GM21576 (cell line): ENCODE data around the gene NENF.

ENCODE experiments used
- ATAC-seq: cut with Tn5 transposase; IDR thresholded peaks from one replicate; pipeline ENCODE4 v1.9.1; 2021; ENCODE audit warnings: mild to moderate bottlenecking, moderate library complexity; ENCODE audit not compliant: unreplicated experiment

NENF gene

DNA sequence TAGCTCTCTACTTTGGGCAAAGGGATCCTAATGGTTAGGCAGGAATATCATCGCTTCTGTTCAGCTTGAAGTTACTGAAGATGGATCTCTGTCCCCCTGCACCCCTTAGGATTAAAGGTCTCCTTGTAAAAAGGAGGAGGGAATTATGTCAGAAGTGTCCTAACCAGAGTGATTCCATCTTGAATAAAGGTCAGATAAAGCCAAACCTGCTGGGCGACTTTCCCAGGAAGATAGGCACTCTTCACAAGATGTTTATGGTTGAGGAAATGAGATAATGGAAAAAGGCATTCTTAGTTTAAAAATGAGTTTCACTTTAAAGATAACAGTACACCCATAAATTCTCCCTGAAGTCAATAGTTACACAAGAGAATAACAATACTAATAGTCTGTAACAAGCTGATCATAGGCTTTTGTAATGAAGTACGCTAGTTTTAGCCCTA lies 1.7 kb upstream of the NENF start:
- ATAC-seq: no peak

DNA sequence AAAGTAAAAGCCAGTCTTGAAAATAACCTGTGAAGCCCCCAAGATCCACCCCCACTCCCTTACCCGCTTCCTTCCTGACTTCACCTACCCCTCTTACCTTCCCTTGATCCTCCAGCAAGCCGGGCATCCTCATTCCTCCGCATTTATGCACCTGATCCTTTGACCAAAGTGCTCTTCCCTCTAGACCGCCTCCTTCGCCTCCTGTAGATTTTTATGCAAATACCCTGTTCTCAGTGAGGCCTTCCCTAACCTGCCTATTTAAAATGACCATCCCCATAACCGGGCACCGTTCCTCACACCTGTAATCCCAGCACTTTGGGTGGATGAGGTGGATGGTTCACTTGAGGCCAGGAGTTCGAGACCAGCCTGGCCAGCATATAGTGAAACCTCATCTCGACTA lies 1.1 kb upstream of the NENF start:
- no peak for ATAC-seq

DNA sequence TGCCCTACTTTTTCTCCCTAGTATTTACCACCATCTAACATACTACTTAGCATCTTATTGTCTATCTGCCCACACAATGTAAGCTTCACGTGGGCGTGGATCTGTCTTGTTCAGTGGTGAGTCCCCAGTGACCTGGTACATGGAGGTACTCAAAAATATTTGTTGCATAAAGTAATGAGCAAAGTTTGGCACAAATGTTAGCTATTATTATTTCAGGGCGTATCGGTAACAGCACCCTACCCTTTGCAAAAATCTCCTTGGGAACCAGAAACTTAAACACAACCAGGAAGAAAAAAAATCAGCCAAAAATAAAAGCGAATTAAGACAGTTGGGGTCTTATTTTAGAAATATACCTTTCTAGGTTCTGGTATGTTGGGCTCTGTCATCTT lies 454 bp upstream of the NENF start:
- no peak for ATAC-seq

DNA sequence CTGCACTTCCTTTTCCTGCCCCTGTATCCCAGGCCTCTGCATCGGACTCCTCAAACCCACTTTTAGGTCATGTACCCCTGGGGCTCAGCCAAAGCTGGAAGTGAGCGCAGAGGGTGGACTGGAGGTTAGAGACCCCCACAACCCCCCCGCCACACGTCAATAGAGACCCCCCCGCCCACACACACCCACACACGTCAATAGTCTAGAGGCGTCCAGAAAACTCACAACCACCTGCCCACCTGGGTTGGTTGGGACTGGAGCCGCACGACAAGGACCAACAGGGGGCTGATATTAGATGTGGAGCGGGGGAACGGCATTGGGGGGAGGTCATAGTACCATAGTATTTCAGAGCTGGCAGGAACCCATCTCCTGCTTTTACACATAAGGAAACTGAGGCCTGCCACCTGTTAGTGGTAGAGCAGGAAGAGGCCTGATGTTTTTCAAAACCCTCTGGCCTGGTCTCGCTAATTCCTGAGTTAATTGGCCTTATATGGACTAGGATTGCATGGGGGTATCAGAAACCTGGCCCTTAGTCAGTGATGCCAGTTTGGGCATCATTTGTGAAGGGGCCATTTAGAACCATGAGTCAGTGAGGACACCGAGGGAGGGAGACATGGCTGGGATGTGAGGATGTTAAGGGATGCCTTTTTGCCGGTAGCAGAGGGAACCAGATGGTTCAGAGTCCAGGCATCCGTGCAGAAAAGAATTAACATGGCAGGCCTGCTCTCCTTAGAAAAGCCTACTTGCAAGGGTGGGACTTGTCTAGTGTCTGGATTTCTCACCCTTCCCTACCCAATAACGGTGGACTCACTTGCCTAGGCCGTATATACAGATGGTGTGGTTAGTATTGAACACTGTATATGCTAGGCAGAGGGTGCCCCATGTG lies 1.1 kb downstream of the NENF start:
- ATAC-seq: no peak

DNA sequence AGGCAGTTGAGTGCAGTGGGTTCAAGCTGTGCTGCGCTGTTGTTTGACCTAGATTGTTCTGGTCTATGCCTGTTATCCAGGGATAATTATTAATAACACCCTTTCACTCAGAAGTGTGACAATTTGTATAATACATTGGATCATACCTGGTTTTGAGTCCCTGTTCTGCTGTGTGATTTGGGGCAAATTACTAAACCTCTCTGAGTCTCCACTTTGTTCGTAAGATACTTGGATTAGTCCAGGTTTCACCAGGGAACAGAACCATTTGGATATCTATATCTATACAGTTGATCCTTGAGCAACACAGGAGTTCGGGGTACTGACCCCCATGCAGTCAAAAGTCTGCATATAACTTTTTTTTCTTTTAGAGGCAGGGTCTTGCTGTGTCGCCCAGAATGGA lies 2.3 kb downstream of the NENF start:
- ATAC-seq: no peak

DNA sequence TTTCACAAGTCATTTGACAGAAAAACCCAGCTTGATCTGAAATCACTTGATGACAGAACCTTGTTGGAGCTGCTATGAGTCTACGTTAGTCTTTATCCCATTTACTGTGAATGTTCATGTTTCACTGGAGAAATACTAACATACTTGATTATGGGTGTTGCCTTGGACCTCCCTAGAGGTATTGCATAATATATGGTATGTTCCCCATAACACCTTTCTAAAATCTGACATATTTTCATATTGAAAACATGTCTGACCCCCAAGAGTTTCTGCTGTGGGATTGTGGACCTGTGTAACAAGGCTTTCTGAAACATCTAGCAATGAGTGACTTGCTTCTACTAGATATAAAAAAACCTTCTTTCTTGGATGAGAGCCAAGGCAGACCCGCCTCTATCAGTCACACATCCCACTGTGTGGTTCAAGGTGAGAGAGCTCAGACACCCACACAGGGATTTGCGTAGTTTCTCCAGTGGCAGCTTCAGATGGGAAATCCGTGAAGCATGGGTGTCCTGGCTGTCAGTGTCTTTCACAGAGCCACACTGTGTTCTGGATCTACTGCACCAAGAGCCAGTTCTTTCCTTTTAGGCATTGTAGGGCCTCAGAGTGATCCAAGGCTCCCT lies 4.6 kb downstream of the NENF start:
- ATAC-seq: no peak

DNA sequence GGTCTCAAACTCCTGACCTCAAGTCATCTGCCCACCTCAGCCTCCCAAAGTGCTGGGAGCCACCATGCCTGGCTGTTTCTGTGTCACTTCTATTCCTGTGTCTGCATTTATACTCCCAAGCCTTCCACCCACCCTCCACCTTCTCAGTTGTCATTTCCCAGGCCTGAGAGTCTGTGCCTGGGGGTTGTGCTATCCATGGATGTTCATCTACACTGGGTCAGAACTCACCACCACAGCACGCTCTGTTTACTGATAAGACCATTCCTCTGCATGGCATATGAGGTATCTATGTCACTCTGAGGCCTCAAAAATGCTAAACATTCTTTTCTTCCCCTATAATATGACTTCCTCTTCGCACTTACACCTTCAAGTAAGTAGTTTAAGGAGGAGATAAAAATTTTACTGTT lies 6.1 kb downstream of the NENF start:
- ATAC-seq: no peak

DNA sequence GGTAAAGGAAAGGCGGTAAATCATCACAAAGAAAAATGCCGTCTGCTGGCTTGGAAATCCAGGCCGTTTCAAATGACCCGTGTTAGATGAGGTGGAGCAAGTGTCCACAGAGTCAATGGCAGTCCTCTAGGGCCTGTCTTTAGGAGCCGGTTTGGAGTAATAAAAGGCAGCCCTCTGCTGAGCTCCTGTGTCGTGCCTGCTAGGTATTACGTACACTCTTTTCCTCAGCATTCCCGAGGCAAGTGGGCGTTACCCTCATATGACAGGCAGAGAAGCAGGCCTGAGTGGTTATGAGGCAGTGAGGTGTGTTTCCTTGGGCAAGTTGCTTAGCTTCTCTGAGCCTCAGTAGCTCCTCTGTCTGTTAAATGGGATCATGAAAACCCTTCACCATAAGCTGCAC lies 7.7 kb downstream of the NENF start:
- ATAC-seq: no peak

DNA sequence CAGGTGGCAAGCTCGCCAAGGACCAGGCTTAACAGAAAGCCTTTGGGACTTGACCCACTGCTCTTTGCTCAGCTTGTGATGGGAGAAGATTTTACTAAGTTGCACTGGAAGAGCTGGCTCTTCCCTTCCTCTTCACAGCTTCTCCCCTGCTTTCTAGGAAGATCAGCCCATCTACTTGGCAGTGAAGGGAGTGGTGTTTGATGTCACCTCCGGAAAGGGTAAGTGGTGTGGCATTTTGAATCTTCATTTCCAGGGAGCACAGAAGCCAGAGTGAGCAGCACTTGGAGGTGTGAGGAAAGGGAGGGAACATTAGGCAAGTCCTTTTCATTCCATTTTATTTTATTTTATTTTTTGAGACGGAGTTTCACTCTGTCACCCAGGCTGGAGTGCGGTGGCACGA lies 9.7 kb downstream of the NENF start:
- no peak for ATAC-seq

DNA sequence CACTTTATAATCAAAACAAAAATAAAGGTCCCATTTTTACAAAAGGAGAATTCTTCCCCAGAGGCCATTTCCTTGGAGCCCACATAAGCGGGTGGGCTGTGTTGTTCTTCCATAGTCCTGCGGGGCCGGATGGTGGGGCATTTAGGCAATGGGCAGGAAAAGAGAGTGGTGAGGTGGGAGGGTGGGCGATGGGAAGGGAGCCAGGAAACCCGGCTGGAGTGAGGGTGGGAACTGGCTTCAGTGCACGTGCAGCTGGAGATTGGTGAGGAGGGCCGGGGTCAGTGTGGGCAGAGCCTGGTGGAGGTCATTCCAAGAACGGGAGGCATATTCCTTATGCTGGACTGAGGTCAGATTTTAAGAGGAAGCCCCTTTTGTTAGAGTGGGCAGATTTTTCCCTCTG lies 13.6 kb downstream of the NENF start:
- no peak for ATAC-seq

DNA sequence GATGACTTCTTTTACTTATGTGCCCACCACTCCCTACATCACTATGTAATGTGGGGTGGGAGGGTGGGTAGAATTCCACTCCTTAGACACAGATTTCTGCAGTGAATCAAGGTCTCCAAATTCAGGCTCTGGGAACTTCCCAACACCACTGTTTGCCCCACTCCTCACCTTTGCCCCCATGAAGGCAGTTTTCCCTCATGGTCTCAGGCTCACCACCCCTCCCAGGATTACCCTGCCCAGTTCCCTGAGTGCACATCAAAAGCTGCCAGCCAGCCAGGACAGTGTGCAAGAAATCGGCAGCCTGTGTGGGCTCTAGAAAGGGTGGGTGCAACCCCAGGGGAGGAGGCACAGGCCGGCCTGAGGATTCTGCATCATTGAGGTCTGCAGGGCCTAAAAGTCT lies 14.8 kb downstream of the NENF start:
- no peak for ATAC-seq

DNA sequence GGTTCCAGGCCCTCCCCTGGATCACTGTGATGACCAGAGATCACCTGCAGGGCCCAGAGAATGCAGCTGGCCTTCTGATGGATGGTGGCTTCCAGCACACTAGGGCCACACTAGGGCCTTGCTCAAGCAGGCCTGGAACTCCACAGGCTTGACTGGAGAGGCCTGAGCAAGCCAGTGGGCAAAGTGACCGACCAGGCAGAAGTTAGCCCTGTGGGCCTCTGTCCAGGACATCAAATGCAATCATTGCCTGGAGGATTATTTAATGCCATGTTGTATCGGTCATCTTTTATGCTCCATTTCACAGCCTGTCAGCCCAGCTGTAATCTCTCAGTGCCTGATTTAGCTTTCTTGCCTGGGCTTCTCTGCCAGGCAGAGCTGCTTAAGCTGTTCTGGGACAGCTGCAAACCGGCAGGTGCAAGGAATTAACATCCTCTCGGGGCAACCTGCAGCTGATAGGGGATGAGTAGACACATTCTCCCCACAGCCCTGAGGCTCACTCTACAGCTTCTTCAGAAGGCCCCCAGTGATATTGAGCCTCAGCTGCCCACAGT lies 17.7 kb downstream of the NENF start:
- no peak for ATAC-seq

DNA sequence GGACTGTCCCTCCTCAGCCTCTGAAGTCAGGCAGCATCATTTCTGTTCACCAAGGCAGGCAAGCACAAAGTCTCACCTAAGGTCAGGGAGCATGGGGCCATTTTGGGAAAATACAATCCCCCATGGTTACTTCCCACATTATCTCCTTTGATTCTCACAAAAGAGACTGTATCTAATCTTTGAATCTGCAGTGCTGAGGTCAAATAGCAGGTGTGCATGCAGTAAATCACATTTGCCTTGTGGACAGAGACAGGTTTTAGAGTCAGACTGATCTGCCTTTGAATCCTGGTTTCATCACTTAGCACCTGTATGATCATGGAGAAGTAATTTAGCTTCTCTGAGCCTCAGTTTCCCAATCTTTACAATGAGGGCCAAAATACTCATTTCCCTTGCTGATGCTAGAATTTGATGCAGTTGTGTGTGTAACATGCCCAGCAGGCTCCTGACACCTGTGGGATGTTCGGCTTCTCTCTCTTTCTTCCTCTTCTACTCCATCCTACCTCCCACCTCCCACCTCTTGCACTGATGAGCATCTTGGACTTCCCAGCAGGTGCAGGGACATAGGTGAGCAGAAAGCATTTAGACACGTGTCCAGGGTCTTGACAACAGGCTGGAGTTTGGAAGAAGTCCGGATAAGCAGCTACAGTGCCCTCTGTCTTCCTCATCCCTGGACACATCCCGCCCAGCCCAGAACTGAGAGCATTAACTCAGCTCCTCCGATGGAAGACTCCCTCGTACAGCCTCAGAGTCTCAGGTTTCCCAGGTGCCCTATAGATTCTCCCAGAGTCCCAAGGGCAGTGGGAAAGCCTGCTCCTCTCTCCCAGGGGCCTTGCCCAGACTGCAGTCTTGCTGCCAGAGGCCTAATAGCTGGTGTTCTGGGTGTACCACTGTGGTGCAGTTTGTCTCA lies 18.9 kb downstream of the NENF start:
- ATAC-seq: no peak

DNA sequence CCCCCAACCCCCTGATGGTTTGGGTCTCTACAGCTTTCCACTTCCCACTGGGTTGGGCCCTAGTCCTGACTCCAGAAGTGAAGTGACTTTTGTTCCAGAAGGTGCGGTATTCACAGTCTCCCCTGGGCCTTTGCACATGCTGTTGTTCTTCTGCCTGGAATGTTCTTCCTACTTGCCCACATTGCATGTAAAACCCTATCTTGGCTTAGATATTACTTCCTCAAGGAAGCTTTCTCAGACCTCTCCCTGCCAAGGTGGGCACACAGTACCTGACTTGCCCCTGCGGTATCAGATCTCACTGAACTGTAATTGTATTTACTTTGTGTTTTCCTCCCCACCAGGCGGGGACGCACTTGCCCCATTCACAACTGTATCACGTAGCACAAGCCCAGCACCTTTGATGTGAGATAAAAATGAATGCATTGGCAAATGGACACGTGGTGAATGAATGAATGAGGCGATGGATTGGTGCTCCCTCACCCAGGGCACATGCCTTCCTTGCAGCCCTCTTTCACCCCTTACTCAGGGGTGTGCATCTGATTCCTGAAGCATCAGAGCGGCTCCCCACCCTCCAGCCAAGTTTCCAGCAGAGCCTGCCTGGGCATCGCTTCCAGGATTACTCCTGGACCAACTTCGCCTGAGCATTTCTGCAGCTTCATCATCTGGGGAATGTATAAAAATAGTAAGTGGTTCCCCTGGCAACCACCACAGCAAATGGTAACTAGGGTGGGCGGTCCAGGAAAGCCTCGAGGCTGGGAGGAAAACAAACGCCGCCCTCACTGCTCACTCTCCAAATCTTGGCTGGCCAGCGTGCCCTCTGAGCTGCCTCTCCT lies 19.8 kb downstream of the NENF start:
- ATAC-seq: no peak

DNA sequence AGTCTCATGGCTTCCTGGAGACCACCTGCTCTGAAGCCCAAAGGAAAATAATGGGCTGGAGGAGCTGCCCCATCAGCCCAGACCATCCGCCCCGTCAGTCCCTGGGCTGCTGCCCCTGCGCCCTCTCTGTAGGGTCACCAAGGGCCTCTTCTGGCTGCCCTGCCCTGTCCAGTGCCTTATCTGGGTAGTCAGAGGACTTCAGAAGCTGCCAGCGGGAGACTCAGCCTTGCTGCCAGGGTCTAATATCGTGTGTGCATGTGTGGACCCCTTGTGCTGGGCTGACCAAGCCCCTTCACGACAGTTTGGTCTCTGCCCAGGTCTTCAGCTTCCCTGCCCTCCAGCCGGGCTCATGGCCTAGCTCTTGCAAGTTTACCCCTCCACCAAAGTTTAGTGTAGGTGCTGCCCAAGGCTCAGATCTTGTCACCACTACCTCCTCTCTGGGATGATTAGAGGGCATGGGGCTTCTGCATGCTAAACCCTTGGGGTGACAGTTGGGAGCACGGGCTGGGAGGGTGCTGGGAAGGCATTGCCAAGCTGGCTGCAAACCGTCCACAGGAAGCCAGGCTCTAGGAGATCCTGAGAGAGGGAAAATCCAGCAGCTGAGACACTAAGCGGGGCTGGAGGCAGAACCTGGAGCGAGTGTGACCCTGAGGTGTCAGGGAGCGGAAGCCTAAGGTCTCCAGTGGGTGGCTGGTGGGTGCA lies 20.6 kb downstream of the NENF start:
- ATAC-seq: no peak

DNA sequence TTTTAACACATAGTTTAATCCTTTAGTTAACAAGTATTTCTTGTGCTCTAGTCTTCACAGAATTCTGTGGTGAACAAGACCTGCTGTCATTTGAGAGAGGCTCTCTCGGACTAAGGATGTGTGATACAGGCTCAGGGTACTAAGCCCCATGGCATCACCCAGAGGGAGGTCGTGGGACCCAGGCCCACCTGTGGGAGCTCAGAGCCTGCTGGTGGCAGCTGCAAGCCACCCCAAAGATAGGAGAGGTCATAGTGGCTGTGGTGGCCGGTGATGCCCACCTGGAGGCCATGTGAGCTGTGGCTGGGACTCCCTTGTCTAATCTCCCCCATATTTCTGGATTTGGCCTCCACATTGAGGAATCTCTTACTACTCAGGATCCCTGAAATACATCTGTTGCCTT lies 22.0 kb downstream of the NENF start:
- no peak for ATAC-seq

DNA sequence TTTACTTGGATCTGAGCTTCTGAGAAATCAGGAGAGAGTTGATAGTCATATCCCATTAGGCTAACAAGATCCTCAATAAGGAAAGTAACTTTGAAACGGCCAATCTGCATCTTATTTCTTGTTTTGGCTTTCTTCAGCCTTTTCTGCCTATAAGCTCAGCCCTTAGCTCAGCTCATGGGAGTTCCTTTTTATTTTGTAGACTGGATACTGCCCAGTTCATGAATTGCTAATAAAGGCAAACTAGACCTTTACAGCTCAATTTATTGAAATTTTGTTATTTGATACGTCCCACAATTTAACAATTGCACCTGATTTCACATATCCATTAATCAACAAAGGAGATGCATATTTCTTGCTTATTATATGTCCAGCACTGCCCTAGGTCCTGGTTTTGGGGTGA lies 22.7 kb downstream of the NENF start:
- ATAC-seq: no peak

DNA sequence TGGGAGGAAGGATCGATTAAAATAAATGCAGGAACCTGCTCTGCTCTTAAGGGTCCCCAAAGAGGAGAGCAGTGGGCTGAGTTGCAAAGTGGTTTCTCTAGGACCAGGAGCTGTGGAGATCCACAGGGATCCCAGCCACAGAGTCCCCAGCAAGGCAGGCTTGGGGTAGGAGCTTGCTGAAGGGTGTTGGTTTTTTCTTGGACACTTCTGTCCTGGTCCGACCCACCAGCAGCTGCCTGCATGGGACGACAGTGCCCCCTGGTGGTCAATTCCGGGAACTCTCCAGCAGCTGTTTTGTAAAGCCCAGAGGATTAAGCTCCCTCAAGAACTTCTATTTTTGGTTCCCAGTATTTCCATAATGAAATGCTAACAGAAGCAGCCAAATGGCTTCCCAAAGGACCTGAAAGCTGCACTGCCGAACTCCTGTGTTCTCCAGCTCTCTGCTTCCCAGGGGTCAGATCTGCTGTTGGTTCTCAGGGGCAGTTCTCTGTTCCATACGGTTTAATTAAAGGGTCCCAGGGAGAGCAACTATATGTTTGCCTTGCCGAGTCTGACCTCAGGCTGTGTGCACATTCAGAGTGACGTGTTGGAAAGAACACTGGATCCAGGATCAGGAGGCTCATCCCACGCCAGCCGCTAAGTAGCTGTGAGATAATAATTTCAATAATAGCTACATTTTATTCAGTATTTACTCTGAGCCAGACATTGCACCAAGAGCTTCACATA lies 23.2 kb downstream of the NENF start:
- ATAC-seq: no peak

DNA sequence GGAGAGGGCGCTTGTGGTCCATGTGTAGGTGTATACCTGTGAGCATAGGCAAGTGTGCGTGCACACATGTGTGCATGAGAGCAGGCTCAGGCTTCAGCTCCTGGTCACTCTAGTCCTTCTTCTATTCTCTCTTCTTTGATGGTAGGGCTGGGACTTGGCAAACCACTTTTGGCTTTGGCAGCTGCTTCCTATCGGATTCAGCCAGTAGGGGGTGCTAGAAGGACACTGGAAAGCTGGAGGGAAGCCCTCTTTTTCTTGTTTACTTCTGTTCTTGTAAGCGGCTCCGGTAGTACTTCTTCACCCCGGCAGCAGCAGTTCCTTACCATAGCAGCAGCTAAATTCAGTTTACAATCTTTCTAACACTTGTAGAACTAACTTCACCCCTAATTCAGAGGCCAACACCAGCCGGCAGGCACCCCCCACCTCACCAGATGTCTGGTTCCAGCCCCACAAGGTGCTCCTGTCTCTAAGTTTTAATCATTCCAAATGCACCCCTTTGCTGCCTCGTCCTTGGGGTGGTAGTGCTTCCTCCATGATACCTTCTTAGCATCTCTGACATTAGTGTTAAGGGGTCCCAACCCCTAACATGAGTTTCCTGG lies 25.1 kb downstream of the NENF start:
- no peak for ATAC-seq
